Adipocyte (in vitro differentiated cells): ENCODE results near the gene RMRP.
A peak's percentile ranks its signal among the peaks of the same experiment; 100 is the strongest.
"Not testable (repeated sequence)": the region's sequence is repeated elsewhere in the genome, so short reads cannot be mapped to it uniquely, and the experiment has no call there.

ENCODE experiments used
- DNase-seq: peaks from one replicate; pipeline ENCODE4 v3.0.0-alpha.2; 2015; ENCODE audit warnings: low read depth
- H3K27me3 ChIP-seq: replicated peaks from 2 replicates; pipeline ENCODE4 v1.7.0; 2013; ENCODE audit warnings: mild to moderate bottlenecking, low read length, moderate library complexity; ENCODE audit not compliant: control insufficient read depth, insufficient read depth
- H3K36me3 ChIP-seq: 2 replicates; pipeline ENCODE4 v1.7.0; 2013; ENCODE audit warnings: low read length, mild to moderate bottlenecking, moderate library complexity; ENCODE audit not compliant: control insufficient read depth, insufficient read depth, severe bottlenecking
- H3K4me1 ChIP-seq: 2 replicates; pipeline ENCODE4 v1.7.0; 2013; ENCODE audit warnings: mild to moderate bottlenecking, low read length, moderate library complexity; ENCODE audit not compliant: control insufficient read depth, insufficient read depth
- H3K4me3 ChIP-seq: 2 replicates; pipeline ENCODE4 v1.7.0; 2013; ENCODE audit warnings: mild to moderate bottlenecking, low read length, moderate library complexity
- H3K9ac ChIP-seq: 2 replicates; pipeline ENCODE4 v1.7.0; 2013; ENCODE audit warnings: mild to moderate bottlenecking, low read length, moderate library complexity
- H3K9me3 ChIP-seq: 2 replicates; pipeline ENCODE4 v1.7.0; 2013; ENCODE audit warnings: mild to moderate bottlenecking, low read length, moderate library complexity; ENCODE audit not compliant: control insufficient read depth

RMRP gene

GRCh38 chr9:35616681-35617459 is 40.9 kb downstream of the RMRP start:
- Histone ChIP-seq H3K9ac (peak overlapping the region; percentile 66), H3K27me3 (no peaks in the 10 kb centered on the region), H3K4me3 (peak overlapping the region; percentile 71), H3K9me3 (no peaks in the 10 kb centered on the region), H3K4me1 (no peaks in the 10 kb centered on the region), H3K36me3 (no peaks in the 10 kb centered on the region)
- peak; percentile 85 for DNase-seq

GRCh38 chr9:35615981-35616680 is 41.7 kb downstream of the RMRP start:
- H3K27me3 ChIP-seq, result no peaks in the 10 kb centered on the region
- H3K9ac ChIP-seq, result no peak overlapping the region
- no peaks in the 10 kb centered on the region for H3K36me3 ChIP-seq
- H3K4me1 ChIP-seq, result no peaks in the 10 kb centered on the region
- no peak for DNase-seq
- H3K4me3 ChIP-seq, result no peak overlapping the region
- H3K9me3 ChIP-seq, result no peaks in the 10 kb centered on the region

DNA sequence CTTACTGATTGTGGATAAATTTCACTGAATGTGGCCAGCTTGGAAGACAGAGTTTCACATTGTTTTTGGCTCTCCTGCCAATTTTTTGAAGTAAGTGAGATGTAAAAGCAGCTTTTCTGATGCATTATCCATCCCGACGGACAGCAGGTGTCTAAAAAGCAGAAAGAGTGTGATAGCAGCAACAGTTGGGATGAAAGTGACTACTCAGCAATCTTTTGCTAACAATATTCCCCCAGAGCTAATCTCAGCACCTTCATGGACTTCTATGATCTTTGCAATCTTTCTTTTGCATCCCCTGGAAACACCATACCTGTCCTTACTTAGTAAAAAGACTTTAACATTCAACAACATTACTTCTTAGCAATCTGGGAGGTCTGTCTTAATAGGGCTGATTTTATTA is 45.0 kb downstream of the RMRP start:
- no peak overlapping the region for H3K4me3 ChIP-seq
- H3K9me3 ChIP-seq, result no peaks in the 10 kb centered on the region
- no peaks in the 10 kb centered on the region for H3K27me3 ChIP-seq
- DNase-seq, result no peak
- no peak overlapping the region for H3K9ac ChIP-seq
- peaks cover 24% of the 10 kb centered on the region for H3K36me3 ChIP-seq
- H3K4me1 ChIP-seq, result no peaks in the 10 kb centered on the region

DNA sequence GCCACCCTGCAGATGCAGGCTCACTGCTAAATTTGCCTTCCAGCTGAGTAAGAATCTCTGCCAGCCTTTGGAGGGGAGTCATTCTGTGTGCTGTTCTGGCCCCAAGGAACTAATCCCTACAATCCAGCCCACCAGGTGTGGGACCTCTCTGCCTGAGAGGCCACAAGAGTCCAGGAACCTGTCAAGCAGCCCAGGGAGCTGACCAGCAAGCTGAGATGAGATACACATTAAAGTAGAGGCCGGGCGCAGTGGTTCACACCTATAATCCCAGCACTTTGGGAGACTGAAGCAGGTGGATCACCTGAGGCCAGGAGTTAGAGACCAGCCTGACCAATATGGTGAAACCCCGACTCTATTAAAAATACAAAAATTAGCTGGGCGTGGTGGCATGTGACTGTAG is 45.8 kb downstream of the RMRP start:
- not testable (repeated sequence) for H3K9me3 ChIP-seq, DNase-seq, H3K27me3 ChIP-seq, H3K4me1 ChIP-seq, H3K9ac ChIP-seq, H3K4me3 ChIP-seq
- H3K36me3 ChIP-seq, result peaks cover 32% of the 10 kb centered on the region

DNA sequence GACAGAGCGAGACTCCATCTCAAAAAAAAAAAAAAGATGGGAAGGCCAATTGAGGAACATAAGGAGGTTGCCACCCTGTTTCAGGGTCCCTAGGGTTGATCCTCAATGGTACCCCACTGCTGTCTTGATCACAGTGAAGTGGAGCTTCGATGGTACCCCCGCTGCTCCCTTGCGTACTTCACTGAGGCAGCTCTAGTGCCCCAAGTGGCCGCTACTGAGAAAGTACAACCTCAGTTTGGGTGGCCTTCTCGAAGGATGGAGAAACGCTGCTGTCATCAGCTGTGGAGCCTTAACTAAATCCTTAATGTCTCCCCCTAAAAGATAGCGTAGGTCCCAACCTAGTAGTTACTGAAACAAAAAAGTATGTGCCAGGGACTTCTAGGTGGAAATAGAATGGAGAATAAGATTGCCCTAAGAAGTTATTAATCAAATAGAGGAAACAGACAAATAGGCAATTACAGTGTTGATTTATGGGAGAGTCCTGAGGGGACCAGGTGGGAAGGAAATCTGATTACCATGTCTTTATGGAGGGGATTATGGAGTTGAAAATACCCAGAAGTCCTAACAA is 46.5 kb downstream of the RMRP start:
- H3K9ac ChIP-seq, result no peak overlapping the region
- H3K4me3 ChIP-seq, result no peak overlapping the region
- no peaks in the 10 kb centered on the region for H3K9me3 ChIP-seq
- no peaks in the 10 kb centered on the region for H3K27me3 ChIP-seq
- H3K4me1 ChIP-seq, result peaks cover 8% of the 10 kb centered on the region
- peaks cover 32% of the 10 kb centered on the region for H3K36me3 ChIP-seq
- peak; percentile 70 for DNase-seq

GRCh38 chr9:35609820-35610163 is 48.0 kb downstream of the RMRP start:
- no peak for DNase-seq
- H3K9ac ChIP-seq, result no peak overlapping the region
- no peaks in the 10 kb centered on the region for H3K27me3 ChIP-seq
- peaks cover 32% of the 10 kb centered on the region for H3K36me3 ChIP-seq
- H3K9me3 ChIP-seq, result no peaks in the 10 kb centered on the region
- H3K4me1 ChIP-seq, result peaks cover 14% of the 10 kb centered on the region
- H3K4me3 ChIP-seq, result no peak overlapping the region

DNA sequence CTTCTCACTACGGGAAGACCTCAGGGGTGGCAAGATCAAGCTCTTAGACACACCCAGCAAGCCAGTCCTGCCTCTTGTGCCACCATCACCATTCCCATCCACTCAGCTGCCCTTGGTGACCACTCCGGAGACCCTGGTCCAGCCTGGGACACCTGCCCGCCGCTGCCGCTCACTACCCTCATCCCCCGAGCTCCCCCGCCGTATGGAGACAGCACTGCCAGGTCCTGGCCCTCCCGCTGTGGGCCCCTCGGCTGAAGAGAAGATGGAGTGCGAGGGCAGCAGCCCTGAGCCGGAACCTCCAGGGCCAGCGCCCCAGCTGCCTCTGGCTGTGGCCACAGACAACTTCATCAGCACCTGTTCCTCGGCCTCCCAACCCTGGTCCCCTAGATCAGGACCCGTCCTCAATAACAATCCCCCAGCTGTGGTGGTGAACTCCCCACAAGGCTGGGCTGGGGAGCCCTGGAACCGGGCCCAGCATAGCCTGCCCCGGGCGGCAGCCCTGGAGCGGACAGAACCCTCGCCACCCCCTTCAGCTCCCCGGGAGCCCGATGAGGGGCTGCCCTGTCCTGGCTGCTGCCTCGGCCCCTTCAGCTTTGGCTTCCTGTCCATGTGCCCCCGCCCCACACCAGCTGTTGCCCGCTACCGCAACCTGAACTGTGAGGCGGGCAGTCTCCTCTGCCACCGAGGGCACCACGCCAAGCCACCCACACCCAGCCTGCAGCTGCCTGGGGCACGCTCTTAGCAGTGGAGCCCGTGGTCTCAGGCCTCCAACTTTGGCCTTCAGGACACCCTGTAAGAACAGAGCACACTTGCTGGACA is 48.6 kb downstream of the RMRP start:
- H3K4me3 ChIP-seq, result no peak overlapping the region
- no peaks in the 10 kb centered on the region for H3K27me3 ChIP-seq
- no peaks in the 10 kb centered on the region for H3K9me3 ChIP-seq
- peaks cover 32% of the 10 kb centered on the region for H3K36me3 ChIP-seq
- peaks cover 20% of the 10 kb centered on the region for H3K4me1 ChIP-seq
- H3K9ac ChIP-seq, result no peak overlapping the region
- no peak for DNase-seq

GRCh38 chr9:35608221-35608620 is 49.6 kb downstream of the RMRP start:
- Histone ChIP-seq H3K4me1 (peaks cover 21% of the 10 kb centered on the region), H3K4me3 (no peak overlapping the region)

More at GRCh38 chr9:35608221-35608620, 49.6 kb downstream of the RMRP start:
- Histone ChIP-seq H3K36me3 (peaks cover 32% of the 10 kb centered on the region), H3K9ac (no peak overlapping the region), H3K9me3 (no peaks in the 10 kb centered on the region), H3K27me3 (no peaks in the 10 kb centered on the region)
- no peak for DNase-seq
